ENCODE measurements around the gene NR1H4.
A peak's percentile ranks its signal among the peaks of the same experiment; 100 is the strongest.
"Not testable (repeated sequence)": the region's sequence is repeated elsewhere in the genome, so short reads cannot be mapped to it uniquely, and the experiment has no call there.

NR1H4 gene

DNA sequence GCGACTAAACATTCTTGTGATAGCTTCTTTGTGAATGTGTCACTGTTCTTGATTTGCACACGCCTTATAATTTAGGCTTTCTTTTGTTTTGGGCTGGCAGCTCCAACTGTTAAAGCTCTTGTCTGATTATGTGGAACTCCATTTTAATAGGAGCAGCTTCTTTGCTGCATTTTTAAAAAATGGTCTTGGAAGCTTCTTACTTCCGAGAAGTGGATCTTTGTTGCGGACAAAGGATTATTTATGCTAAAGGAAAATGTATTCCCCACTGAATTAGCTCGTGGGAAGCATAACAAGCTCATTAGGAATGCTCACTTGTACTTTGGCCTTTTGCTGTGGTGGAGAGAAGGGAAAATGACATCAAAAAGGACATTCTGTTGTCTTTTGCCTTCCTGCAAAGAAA is 119.8 kb downstream of the NR1H4 start:
- TF ChIP-seq ZNF2 (tag by site-specific recombination; IDR thresholded peaks at IDR 0.05) (no peak), FEZF1 (tag by site-specific recombination; IDR thresholded peaks at IDR 0.05) (peak; percentile 44; the same call in 1 of the 2 replicates)
- Histone ChIP-seq H3K4me1 (ENCODE audit: control insufficient read depth, insufficient read depth, low read length) (peaks cover 7% of the 10 kb centered on the region), H3K27ac (ENCODE audit: extremely low read depth, low read depth, low read length) (no peak overlapping the region), H3K36me3 (ENCODE audit: control insufficient read depth in 2 of 2, insufficient read depth in 1 of 2, low read length in 2 of 2) (no peaks in the 10 kb centered on the region), H3K4me3 (ENCODE audit: low read depth, low read length) (no peak overlapping the region), H3K9me3 (ENCODE audit: control insufficient read depth, insufficient read depth, low read depth, low read length) (no peaks in the 10 kb centered on the region)
- ChIA-PET CTCF (interaction anchor here (0.6 to 1.9 kb wide), 4 partner anchors 189 to 1370 kb away, joined by 3 to 4 read pairs (median 4); no protein-coding TSS in a partner anchor), POLR2A (no interaction called here)

DNA sequence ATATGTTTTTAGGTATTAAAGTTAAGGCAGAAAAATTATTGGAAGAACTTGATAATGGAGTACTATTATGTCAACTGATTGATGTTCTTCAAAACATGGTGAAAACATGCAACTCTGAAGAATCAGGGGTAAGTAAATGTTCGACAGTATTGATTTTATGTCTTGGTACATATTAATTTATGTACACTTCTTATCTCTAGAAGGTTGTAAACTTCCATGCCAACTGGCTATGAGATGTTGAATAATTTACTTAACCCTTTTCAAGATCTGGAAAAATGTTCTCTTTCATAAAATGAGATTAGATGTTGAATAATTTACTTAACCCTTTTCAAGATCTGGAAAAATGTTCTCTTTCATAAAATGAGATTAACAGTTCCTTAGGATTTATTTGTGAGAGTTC is 128.0 kb downstream of the NR1H4 start:
- POLR2A ChIA-PET: no interaction called here

DNA sequence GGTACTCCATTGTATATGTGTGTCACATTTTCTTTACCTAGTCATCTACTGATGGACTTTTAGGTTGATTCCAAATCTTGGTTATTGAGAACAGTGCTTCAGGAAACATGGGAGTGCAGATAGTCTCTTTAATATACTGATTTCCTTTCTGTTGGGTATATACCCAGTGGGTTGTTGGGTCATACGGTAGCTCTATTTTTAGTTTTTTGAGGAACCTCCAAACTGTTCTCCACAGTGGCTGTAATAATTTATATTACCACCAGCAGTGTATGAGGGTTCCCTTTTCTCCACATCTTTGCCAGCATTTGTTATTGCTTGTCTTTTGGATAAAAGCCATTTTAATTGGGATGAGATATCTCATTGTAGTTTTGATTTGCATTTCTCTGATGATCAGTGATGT is 129.3 kb downstream of the NR1H4 start:
- H3K36me3 ChIP-seq (ENCODE audit: control insufficient read depth in 2 of 2, insufficient read depth in 1 of 2, low read length in 2 of 2); POLR2A ChIA-PET; CTCF ChIA-PET; H3K9me3 ChIP-seq (ENCODE audit: control insufficient read depth, insufficient read depth, low read depth, low read length); H3K4me1 ChIP-seq (ENCODE audit: control insufficient read depth, insufficient read depth, low read length); H3K27ac ChIP-seq (ENCODE audit: extremely low read depth, low read depth, low read length); H3K4me3 ChIP-seq (ENCODE audit: low read depth, low read length): not testable (repeated sequence)

More for the DNA sequence above, 128.0 kb downstream of the NR1H4 start:
- Histone ChIP-seq H3K4me3 (ENCODE audit: low read depth, low read length) (no peak overlapping the region), H3K4me1 (ENCODE audit: control insufficient read depth, insufficient read depth, low read length) (no peaks in the 10 kb centered on the region), H3K27ac (ENCODE audit: extremely low read depth, low read depth, low read length) (no peak overlapping the region), H3K9me3 (ENCODE audit: control insufficient read depth, insufficient read depth, low read depth, low read length) (no peaks in the 10 kb centered on the region), H3K36me3 (ENCODE audit: control insufficient read depth in 2 of 2, insufficient read depth in 1 of 2, low read length in 2 of 2) (peaks cover 4 to 5% of the 10 kb centered on the region in 2 experiments; a peak in 2 of 3 replicates)
- TF ChIP-seq, protein P1, sequence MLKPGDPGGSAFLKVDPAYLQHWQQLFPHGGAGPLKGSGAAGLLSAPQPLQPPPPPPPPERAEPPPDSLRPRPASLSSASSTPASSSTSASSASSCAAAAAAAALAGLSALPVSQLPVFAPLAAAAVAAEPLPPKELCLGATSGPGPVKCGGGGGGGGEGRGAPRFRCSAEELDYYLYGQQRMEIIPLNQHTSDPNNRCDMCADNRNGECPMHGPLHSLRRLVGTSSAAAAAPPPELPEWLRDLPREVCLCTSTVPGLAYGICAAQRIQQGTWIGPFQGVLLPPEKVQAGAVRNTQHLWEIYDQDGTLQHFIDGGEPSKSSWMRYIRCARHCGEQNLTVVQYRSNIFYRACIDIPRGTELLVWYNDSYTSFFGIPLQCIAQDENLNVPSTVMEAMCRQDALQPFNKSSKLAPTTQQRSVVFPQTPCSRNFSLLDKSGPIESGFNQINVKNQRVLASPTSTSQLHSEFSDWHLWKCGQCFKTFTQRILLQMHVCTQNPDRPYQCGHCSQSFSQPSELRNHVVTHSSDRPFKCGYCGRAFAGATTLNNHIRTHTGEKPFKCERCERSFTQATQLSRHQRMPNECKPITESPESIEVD (tag by site-specific recombination; IDR thresholded peaks at IDR 0.05): 0 out of 2 replicates have a peak, but pooled peaks have one; percentile 7
- TF ChIP-seq SP7 (tag by site-specific recombination; IDR thresholded peaks at IDR 0.05): no peak
- CTCF ChIA-PET: no interaction called here

DNA sequence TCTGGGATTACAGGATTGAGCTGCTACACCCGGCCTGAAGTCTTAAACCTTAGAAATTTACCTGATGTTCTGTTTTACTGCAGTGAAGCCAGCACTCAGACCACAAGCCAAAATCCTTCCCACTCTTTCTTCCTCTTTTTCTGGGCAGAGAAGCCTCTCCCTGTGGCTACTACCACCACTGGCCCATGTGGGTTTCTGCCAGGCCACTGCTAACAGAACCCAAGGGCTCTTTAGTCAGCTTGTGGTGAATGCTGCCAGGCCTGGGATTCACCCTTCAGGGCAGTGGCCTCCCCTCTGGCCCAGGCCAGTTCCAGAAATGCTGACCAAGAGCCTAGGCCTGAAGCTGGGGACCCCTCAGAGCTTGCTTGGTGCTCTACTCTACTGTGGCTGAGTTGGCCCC is 135.1 kb downstream of the NR1H4 start:
- H3K4me1 ChIP-seq (ENCODE audit: control insufficient read depth, insufficient read depth, low read length): no peaks in the 10 kb centered on the region
- H3K36me3 ChIP-seq (ENCODE audit: control insufficient read depth in 2 of 2, insufficient read depth in 1 of 2, low read length in 2 of 2): peaks cover 6 to 14% of the 10 kb centered on the region in 2 experiments; a peak in 2 of 3 replicates
- H3K27ac ChIP-seq (ENCODE audit: extremely low read depth, low read depth, low read length): no peak overlapping the region
- no peaks in the 10 kb centered on the region for H3K9me3 ChIP-seq (ENCODE audit: control insufficient read depth, insufficient read depth, low read depth, low read length)
- no peak for TF ChIP-seq ZNF114 (tag by site-specific recombination; IDR thresholded peaks at IDR 0.05)
- TF ChIP-seq ZNF37A (tag by site-specific recombination; IDR thresholded peaks at IDR 0.05): no peak
- no peak for TF ChIP-seq SCRT2 (tag by site-specific recombination; IDR thresholded peaks at IDR 0.05)
- no peak for TF ChIP-seq SP3 (tag by site-specific recombination; IDR thresholded peaks at IDR 0.05)
- no peak for TF ChIP-seq EGR2 (tag by site-specific recombination; IDR thresholded peaks at IDR 0.05; ENCODE audit: low read depth)
- TF ChIP-seq ZNF157 (tag by site-specific recombination; IDR thresholded peaks at IDR 0.05): no peak
- TF ChIP-seq ZNF623 (tag by site-specific recombination; IDR thresholded peaks at IDR 0.05): no peak
- TF ChIP-seq, protein P2, sequence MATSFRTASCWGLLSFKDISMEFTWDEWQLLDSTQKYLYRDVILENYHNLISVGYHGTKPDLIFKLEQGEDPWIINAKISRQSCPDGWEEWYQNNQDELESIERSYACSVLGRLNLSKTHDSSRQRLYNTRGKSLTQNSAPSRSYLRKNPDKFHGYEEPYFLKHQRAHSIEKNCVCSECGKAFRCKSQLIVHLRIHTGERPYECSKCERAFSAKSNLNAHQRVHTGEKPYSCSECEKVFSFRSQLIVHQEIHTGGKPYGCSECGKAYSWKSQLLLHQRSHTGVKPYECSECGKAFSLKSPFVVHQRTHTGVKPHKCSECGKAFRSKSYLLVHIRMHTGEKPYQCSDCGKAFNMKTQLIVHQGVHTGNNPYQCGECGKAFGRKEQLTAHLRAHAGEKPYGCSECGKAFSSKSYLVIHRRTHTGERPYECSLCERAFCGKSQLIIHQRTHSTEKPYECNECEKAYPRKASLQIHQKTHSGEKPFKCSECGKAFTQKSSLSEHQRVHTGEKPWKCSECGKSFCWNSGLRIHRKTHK (tag by site-specific recombination; IDR thresholded peaks at IDR 0.05): no peak
- no peak for TF ChIP-seq ZSCAN30 (tag by site-specific recombination; IDR thresholded peaks at IDR 0.05)
- TF ChIP-seq ZNF138 (tag by site-specific recombination; IDR thresholded peaks at IDR 0.05; ENCODE audit: borderline replicate concordance): no peak
- TF ChIP-seq, protein P3, sequence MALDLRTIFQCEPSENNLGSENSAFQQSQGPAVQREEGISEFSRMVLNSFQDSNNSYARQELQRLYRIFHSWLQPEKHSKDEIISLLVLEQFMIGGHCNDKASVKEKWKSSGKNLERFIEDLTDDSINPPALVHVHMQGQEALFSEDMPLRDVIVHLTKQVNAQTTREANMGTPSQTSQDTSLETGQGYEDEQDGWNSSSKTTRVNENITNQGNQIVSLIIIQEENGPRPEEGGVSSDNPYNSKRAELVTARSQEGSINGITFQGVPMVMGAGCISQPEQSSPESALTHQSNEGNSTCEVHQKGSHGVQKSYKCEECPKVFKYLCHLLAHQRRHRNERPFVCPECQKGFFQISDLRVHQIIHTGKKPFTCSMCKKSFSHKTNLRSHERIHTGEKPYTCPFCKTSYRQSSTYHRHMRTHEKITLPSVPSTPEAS (tag by site-specific recombination; IDR thresholded peaks at IDR 0.05): no peak
- TF ChIP-seq, protein P4, sequence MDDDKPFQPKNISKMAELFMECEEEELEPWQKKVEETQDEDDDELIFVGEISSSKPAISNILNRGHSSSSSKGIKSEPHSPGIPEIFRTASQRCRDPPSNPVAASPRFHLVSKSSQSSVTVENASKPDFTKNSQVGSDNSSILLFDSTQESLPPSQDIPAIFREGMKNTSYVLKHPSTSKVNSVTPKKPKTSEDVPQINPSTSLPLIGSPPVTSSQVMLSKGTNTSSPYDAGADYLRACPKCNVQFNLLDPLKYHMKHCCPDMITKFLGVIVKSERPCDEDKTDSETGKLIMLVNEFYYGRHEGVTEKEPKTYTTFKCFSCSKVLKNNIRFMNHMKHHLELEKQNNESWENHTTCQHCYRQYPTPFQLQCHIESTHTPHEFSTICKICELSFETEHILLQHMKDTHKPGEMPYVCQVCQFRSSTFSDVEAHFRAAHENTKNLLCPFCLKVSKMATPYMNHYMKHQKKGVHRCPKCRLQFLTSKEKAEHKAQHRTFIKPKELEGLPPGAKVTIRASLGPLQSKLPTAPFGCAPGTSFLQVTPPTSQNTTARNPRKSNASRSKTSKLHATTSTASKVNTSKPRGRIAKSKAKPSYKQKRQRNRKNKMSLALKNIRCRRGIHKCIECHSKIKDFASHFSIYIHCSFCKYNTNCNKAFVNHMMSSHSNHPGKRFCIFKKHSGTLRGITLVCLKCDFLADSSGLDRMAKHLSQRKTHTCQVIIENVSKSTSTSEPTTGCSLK (tag by site-specific recombination; IDR thresholded peaks at IDR 0.05): no peak
- no peak for TF ChIP-seq ZNF2 (tag by site-specific recombination; IDR thresholded peaks at IDR 0.05)
- no peak overlapping the region for H3K4me3 ChIP-seq (ENCODE audit: low read depth, low read length)
- CTCF ChIA-PET: no interaction called here
- POLR2A ChIA-PET: no interaction called here

Measured in HEK293 (cell line).